Esophagus (tissue), 2 donors: ENCODE data around the gene SAMD15. TPM values are rescaled to one million over a fixed set of nuclear protein-coding genes. Genes with fewer than 3 reads are reported as not detected.

Source experiments
- H3K27ac ChIP-seq, 2 donors: one replicate each; pipeline ENCODE4 v1.5.1; 2013; ENCODE audit warnings: low read depth in 2 of 2, mild to moderate bottlenecking in 2 of 2, inconsistent platforms in 1 of 2, low read length in 1 of 2, moderate library complexity in 1 of 2
- H3K27me3 ChIP-seq, 2 donors: one replicate each; pipeline ENCODE4 v1.6.1; 2013; ENCODE audit warnings: low read length in 2 of 2, control low read depth in 1 of 2, mild to moderate bottlenecking in 1 of 2; ENCODE audit not compliant: insufficient read depth in 2 of 2, control insufficient read depth in 1 of 2
- H3K36me3 ChIP-seq, 2 donors: one replicate each; pipeline ENCODE4 v1.6.1; 2013; ENCODE audit warnings: low read length in 1 of 2; ENCODE audit not compliant: control insufficient read depth in 2 of 2, insufficient read depth in 2 of 2
- H3K4me1 ChIP-seq, 2 donors: one replicate each; pipeline ENCODE4 v1.6.1; 2013; ENCODE audit warnings: low read length in 1 of 2; ENCODE audit not compliant: control insufficient read depth in 2 of 2, insufficient read depth in 2 of 2
- H3K4me3 ChIP-seq, 2 donors: one replicate each; pipeline ENCODE4 v1.5.1; 2013; ENCODE audit warnings: low read length in 2 of 2, mild to moderate bottlenecking in 2 of 2, low read depth in 1 of 2, moderate library complexity in 1 of 2
- H3K9me3 ChIP-seq, 2 donors: one replicate each; pipeline ENCODE4 v1.6.1; 2013; ENCODE audit warnings: mild to moderate bottlenecking in 2 of 2, low read depth in 1 of 2, low read length in 1 of 2, moderate library complexity in 1 of 2; ENCODE audit not compliant: control insufficient read depth in 2 of 2, insufficient read depth in 1 of 2
- WGBS, 2 donors: extraction: QIAGEN DNeasy Blood & Tissue Kit; methylation state at CpG; one replicate each; pipeline ENCODE4 v1.1.7; 2013; 5-methylcytosine and 5-hydroxymethylcytosine counted together
- polyA plus RNA-seq, 2 donors: library from polyadenylated mRNA; stranded (reverse); fragments of 200-250 nt; gene quantifications; one replicate each; pipeline ENCODE4 v1.2.3, GENCODE V29; 2013
- donor health status: healthy with polysubstance abuse.
- donor health status: Bipolar disorder and iron deficiency.

The SAMD15 gene
- polyA plus RNA-seq, 2 donors, result 0.34 to 0.41 TPM

DNA sequence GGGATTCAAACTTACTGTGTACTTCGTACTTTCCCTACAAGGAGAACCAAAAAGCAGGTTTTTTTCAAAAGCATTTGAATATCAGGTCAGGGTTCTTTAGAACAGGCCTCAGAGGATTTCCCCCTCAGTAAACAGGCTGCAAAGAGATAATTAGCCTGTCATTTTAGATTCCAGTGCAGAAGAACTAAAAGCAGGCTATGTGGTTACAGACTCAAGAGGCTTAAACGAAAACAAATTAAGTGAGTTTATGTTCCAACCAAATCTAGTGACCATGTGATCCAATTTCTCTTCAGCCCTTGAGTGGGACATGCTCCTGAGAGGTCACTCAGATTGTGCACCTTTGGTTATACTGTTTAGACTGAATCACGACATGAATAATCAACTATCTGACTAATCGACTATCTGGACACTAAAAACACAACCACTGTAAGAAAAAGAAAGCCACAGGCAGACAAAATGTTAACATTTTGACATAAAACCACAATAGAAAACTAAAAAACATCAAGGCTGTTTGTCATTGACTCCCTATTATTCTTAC, 4.8 kb upstream of the SAMD15 start:
- no peaks in the 10 kb centered on the region for H3K27me3 ChIP-seq
- H3K4me1 ChIP-seq, result peaks cover 2 to 3% of the 10 kb centered on the region in 2 donors
- H3K4me3 ChIP-seq, result no peak overlapping the region
- WGBS, 2 donors, result 49 to 66% methylated on average over 4 of the region's 4 CpGs
- no peaks in the 10 kb centered on the region for H3K9me3 ChIP-seq
- no peak overlapping the region for H3K27ac ChIP-seq
- no peaks in the 10 kb centered on the region for H3K36me3 ChIP-seq

DNA sequence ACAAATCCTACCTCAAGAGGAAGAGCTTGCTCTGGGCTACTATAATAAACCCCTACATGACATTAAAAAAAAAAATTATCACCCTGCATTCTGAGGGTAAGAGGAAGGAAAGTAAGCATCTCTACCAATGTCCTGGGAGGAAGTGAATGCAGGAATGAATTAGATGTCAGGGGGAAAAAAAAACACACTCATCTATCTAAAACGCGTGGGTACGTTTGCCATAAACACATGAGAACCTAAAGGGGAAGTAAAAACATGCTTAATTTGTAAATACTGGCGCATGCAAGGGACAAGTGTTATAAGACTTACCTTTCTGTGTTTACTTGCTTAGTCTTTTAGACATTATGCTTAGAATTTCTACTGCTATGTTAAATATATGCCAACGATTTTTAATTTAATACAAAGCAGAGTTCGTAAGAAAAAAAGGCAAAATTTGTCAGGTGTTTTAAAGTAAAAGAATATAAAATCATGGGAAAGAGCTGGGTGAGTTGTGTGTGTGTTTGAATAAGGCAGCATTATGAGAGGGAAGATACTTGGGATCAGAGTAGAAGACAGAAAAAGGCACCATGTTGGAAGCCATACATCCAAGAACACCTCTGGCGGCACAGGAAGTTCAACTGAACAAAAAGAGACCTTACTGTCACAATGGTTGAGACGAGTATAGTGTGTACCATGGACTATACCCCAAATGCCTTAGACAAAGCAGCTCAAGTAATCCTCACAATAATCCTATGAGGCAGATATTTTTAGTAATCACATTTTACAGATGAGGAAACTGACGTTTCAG, 1.8 kb upstream of the SAMD15 start:
- Histone ChIP-seq H3K4me1 (peaks cover 2 to 3% of the 10 kb centered on the region in 2 donors), H3K27me3 (no peaks in the 10 kb centered on the region), H3K36me3 (no peaks in the 10 kb centered on the region), H3K27ac (no peak overlapping the region), H3K9me3 (no peaks in the 10 kb centered on the region), H3K4me3 (peak overlapping the region in 1 of 2 donors; percentile 14)
- 81 to 82% methylated on average over 9 of the region's 9 CpGs for WGBS, 2 donors

GRCh38 chr14:77375973-77376770, 1.0 kb upstream of the SAMD15 start:
- no peaks in the 10 kb centered on the region for H3K9me3 ChIP-seq
- H3K4me1 ChIP-seq, result peaks cover 2 to 3% of the 10 kb centered on the region in 2 donors
- H3K36me3 ChIP-seq, result no peaks in the 10 kb centered on the region
- WGBS, 2 donors, result 9 to 14% methylated on average over 24 of the region's 24 CpGs
- peak overlapping the region; percentile 82 to 86 for H3K27ac ChIP-seq
- H3K4me3 ChIP-seq, result peak overlapping the region; percentile 83 to 90
- no peaks in the 10 kb centered on the region for H3K27me3 ChIP-seq

DNA sequence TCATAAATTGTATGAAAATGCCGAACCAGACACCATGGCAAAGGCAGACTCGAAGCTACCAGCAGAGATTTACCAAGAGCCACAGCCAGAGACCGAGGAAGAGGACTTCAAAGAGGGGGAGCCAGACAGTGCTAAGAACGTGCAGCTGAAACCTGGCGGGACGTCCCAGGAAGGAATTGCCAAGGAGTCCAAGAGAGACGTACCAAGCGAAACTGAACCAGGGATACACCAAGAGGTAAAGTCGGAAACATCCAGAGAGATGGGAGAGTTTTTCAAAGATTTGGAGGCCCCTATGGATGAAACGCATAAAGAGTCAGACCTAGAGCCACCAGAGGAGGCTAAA, 294 bp downstream of the SAMD15 start:
- H3K9me3 ChIP-seq, result no peaks in the 10 kb centered on the region
- H3K4me3 ChIP-seq, result peak overlapping the region; percentile 83 to 90
- H3K4me1 ChIP-seq, result peaks cover 2 to 3% of the 10 kb centered on the region in 2 donors
- 13 to 14% methylated on average over 10 of the region's 10 CpGs for WGBS, 2 donors
- no peaks in the 10 kb centered on the region for H3K27me3 ChIP-seq
- no peaks in the 10 kb centered on the region for H3K36me3 ChIP-seq
- no peak overlapping the region for H3K27ac ChIP-seq

- Histone ChIP-seq H3K4me3 (no peak overlapping the region), H3K36me3 (no peaks in the 10 kb centered on the region), H3K27me3 (no peaks in the 10 kb centered on the region), H3K27ac (no peak overlapping the region), H3K4me1 (peaks cover 2 to 3% of the 10 kb centered on the region in 2 donors), H3K9me3 (no peaks in the 10 kb centered on the region)
- 91% methylated on average over 6 of the region's 6 CpGs for WGBS, 2 donors
These were observed 1.5 kb downstream of the SAMD15 start for GRCh38 chr14:77378701-77379100.

- Histone ChIP-seq H3K27ac (no peak overlapping the region), H3K4me3 (no peak overlapping the region), H3K4me1 (no peaks in the 10 kb centered on the region), H3K27me3 (no peaks in the 10 kb centered on the region), H3K36me3 (no peaks in the 10 kb centered on the region), H3K9me3 (no peaks in the 10 kb centered on the region)
- 81 to 90% methylated on average over 4 of the region's 4 CpGs for WGBS, 2 donors
These were observed 13.0 kb downstream of the SAMD15 start for GRCh38 chr14:77390188-77390587.

- Histone ChIP-seq H3K27me3 (no peaks in the 10 kb centered on the region), H3K4me3 (no peak overlapping the region), H3K4me1 (no peaks in the 10 kb centered on the region), H3K27ac (no peak overlapping the region), H3K9me3 (no peaks in the 10 kb centered on the region), H3K36me3 (no peaks in the 10 kb centered on the region)
- 80% methylated on average over 6 of the region's 6 CpGs for WGBS, 2 donors
These were observed 23.0 kb downstream of the SAMD15 start for GRCh38 chr14:77400216-77400615.

DNA sequence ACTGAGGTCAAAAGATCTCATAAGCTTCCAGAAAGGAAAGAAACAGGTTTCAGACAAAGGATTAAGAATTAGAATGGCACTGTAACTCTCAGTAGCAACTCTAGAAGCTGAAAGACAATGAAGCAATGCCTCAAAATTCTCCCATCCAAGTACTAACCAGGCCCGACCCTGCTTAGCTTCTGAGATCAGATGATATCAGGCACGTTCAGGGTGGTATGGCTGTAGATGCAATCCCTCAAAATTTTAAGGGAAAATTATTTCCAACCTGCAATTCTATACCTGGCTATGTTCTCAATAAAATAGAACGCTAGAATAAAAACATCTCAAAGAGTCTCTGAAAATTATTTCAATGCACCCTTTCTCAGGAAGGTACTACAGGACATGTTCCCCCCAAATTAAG, 26.6 kb downstream of the SAMD15 start:
- WGBS, 2 donors, result 82 to 90% methylated on average over 3 of the region's 3 CpGs

GRCh38 chr14:77406086-77406485, 28.9 kb downstream of the SAMD15 start:
- H3K36me3 ChIP-seq, result no peaks in the 10 kb centered on the region
- no peak overlapping the region for H3K4me3 ChIP-seq
- no peaks in the 10 kb centered on the region for H3K9me3 ChIP-seq
- H3K27me3 ChIP-seq, result no peaks in the 10 kb centered on the region
- 67 to 77% methylated on average over 3 of the region's 3 CpGs for WGBS, 2 donors
- no peak overlapping the region for H3K27ac ChIP-seq
- H3K4me1 ChIP-seq, result no peaks in the 10 kb centered on the region

More for the DNA sequence above, 26.6 kb downstream of the SAMD15 start:
- Histone ChIP-seq H3K27ac (no peak overlapping the region), H3K36me3 (no peaks in the 10 kb centered on the region), H3K4me1 (no peaks in the 10 kb centered on the region), H3K9me3 (no peaks in the 10 kb centered on the region), H3K4me3 (no peak overlapping the region), H3K27me3 (no peaks in the 10 kb centered on the region)
